Fibroblast of lung (primary cell): ENCODE measurements around the gene TBL1X. TPM values are rescaled to one million over a fixed set of nuclear protein-coding genes. Genes with fewer than 3 reads are reported as not detected.
A peak's percentile ranks its signal among the peaks of the same experiment; 100 is the strongest.

Experiments
- DNase-seq, 2 donors: peaks; one replicate each; pipeline versions ENCODE4 v3.0.0 to v3.0.0-alpha.2; 2010; ENCODE audit warnings: low read depth in 2 of 2
- H2AFZ ChIP-seq: 2 replicates; pipeline ENCODE4 v1.5.1; 2012; ENCODE audit warnings: low read length, control low read depth, inconsistent platforms
- H3K27ac ChIP-seq: 2 replicates; pipeline ENCODE4 v1.5.1; 2011; ENCODE audit warnings: low read length, control low read depth; ENCODE audit not compliant: insufficient read depth
- H3K27me3 ChIP-seq: 2 replicates; pipeline ENCODE4 v1.5.1; 2011; ENCODE audit warnings: mild to moderate bottlenecking, low read length; ENCODE audit not compliant: control insufficient read depth, insufficient read depth
- H3K36me3 ChIP-seq: 2 replicates; pipeline ENCODE4 v1.5.1; 2011; ENCODE audit warnings: low read length; ENCODE audit not compliant: control insufficient read depth, insufficient read depth
- H3K4me1 ChIP-seq: 2 replicates; pipeline ENCODE4 v1.5.1; 2011; ENCODE audit warnings: low read length; ENCODE audit not compliant: control insufficient read depth, insufficient read depth; ENCODE audit errors: extremely low read depth
- H3K4me2 ChIP-seq: 2 replicates; pipeline ENCODE4 v1.5.1; 2011; ENCODE audit warnings: low read length, control low read depth; ENCODE audit not compliant: insufficient read depth; ENCODE audit errors: extremely low read depth
- H3K4me3 ChIP-seq, 4 experiments: fragments of 200-600 bp in 1 of 4; sonication (generic) in 1 of 4; replicated peaks in 1 of 4; 2 replicates each; pipeline ENCODE4 v1.5.1; 2011 to 2016; ENCODE audit warnings: low read length in 4 of 4, low read depth in 3 of 4, mild to moderate bottlenecking in 3 of 4, control low read depth in 2 of 4, inconsistent platforms in 1 of 4, mixed read lengths in 1 of 4; ENCODE audit not compliant: insufficient read depth in 1 of 4; ENCODE audit errors: control extremely low read depth in 1 of 4
- H3K79me2 ChIP-seq: 2 replicates; pipeline ENCODE4 v1.5.1; 2012; ENCODE audit warnings: mild to moderate bottlenecking, low read length, inconsistent platforms; ENCODE audit not compliant: control insufficient read depth, insufficient read depth
- H3K9ac ChIP-seq: 2 replicates; pipeline ENCODE4 v1.5.1; 2011; ENCODE audit warnings: mild to moderate bottlenecking, low read length, control low read depth; ENCODE audit not compliant: insufficient read depth
- H3K9me3 ChIP-seq: 2 replicates; pipeline ENCODE4 v1.5.1; 2012; ENCODE audit warnings: low read depth, low read length; ENCODE audit not compliant: control insufficient read depth, insufficient read depth
- H4K20me1 ChIP-seq: 2 replicates; pipeline ENCODE4 v1.5.1; 2011; ENCODE audit warnings: low read length; ENCODE audit not compliant: control insufficient read depth, insufficient read depth; ENCODE audit errors: extremely low read depth
- EZH2 ChIP-seq: IDR thresholded peaks from 2 replicates; pipeline ENCODE4 v1.5.1; 2012; ENCODE audit warnings: low read length, control low read depth, mild to moderate bottlenecking; ENCODE audit errors: missing control alignments
- polyA plus RNA-seq, 2 donors: library from polyadenylated mRNA; depleted of rRNA in 1 of 2; stranded (reverse) in 1 of 2; unstranded in 1 of 2; fragments of >200 nt; gene quantifications; 2 replicates each; pipeline ENCODE4 v1.2.1, GENCODE V29; 2011 to 2012; ENCODE audit warnings: missing spikeins in 1 of 2
- total RNA-seq: library from RNA; depleted of rRNA; stranded (reverse); fragments of >200 nt; gene quantifications from 2 replicates; pipeline ENCODE4 v1.2.1, GENCODE V29; 2014
- TF ChIP-seq, protein P1 (sequence below), 2 donors: IDR thresholded peaks in 1 of 2; conservative IDR thresholded peaks in 1 of 2; 1 replicate in 1 of 2; 2 replicates in 1 of 2; pipeline ENCODE4 v1.5.1; 2011 to 2012; ENCODE audit warnings: low read length in 2 of 2, control low read depth in 1 of 2, inconsistent platforms in 1 of 2, low read depth in 1 of 2, mild to moderate bottlenecking in 1 of 2

The TBL1X gene
- total and polyA plus RNA-seq, 2 donors (not counting 1 experiment from before 2014, with no cell fraction given), result 25.8 to 29.4 TPM

GRCh38 chrX:9436812-9437211 is 28.0 kb upstream of the TBL1X start:
- no peaks in the 10 kb centered on the region for H3K9me3 ChIP-seq
- no peak overlapping the region for H3K4me3 ChIP-seq
- no peaks in the 10 kb centered on the region for H3K79me2 ChIP-seq
- TF ChIP-seq EZH2, result no peak
- TF ChIP-seq, protein P1, sequence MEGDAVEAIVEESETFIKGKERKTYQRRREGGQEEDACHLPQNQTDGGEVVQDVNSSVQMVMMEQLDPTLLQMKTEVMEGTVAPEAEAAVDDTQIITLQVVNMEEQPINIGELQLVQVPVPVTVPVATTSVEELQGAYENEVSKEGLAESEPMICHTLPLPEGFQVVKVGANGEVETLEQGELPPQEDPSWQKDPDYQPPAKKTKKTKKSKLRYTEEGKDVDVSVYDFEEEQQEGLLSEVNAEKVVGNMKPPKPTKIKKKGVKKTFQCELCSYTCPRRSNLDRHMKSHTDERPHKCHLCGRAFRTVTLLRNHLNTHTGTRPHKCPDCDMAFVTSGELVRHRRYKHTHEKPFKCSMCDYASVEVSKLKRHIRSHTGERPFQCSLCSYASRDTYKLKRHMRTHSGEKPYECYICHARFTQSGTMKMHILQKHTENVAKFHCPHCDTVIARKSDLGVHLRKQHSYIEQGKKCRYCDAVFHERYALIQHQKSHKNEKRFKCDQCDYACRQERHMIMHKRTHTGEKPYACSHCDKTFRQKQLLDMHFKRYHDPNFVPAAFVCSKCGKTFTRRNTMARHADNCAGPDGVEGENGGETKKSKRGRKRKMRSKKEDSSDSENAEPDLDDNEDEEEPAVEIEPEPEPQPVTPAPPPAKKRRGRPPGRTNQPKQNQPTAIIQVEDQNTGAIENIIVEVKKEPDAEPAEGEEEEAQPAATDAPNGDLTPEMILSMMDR (conservative IDR thresholded peaks at IDR 0.05 in 1 of 2, IDR thresholded peaks at IDR 0.05 in 1 of 2; ENCODE audit: low read depth in 1 of 2, low read length in 2 of 2), result no peak
- H3K9ac ChIP-seq, result no peak overlapping the region
- H3K36me3 ChIP-seq, result no peaks in the 10 kb centered on the region
- H4K20me1 ChIP-seq, result no peaks in the 10 kb centered on the region
- no peak for DNase-seq
- H3K27me3 ChIP-seq, result no peaks in the 10 kb centered on the region
- H3K4me1 ChIP-seq, result no peaks in the 10 kb centered on the region
- no peak overlapping the region for H2AFZ ChIP-seq
- H3K27ac ChIP-seq, result no peak overlapping the region
- no peak overlapping the region for H3K4me2 ChIP-seq

GRCh38 chrX:9438933-9439494 is 25.8 kb upstream of the TBL1X start:
- no peak for TF ChIP-seq EZH2
- TF ChIP-seq, protein P1 (conservative IDR thresholded peaks at IDR 0.05 in 1 of 2, IDR thresholded peaks at IDR 0.05 in 1 of 2; ENCODE audit: low read depth in 1 of 2, low read length in 2 of 2), result no peak
- Histone ChIP-seq H3K4me3 (no peak overlapping the region), H4K20me1 (no peaks in the 10 kb centered on the region), H3K9ac (no peak overlapping the region), H3K4me1 (no peaks in the 10 kb centered on the region), H3K36me3 (no peaks in the 10 kb centered on the region), H3K9me3 (no peaks in the 10 kb centered on the region), H3K4me2 (no peak overlapping the region), H3K27me3 (no peaks in the 10 kb centered on the region), H3K27ac (no peak overlapping the region), H2AFZ (no peak overlapping the region), H3K79me2 (no peaks in the 10 kb centered on the region)
- peak in 1 of 2 donors; percentile 13 for DNase-seq

- H2AFZ ChIP-seq, result no peak overlapping the region
- no peaks in the 10 kb centered on the region for H3K9me3 ChIP-seq
- no peaks in the 10 kb centered on the region for H3K27me3 ChIP-seq
- no peaks in the 10 kb centered on the region for H4K20me1 ChIP-seq
- H3K9ac ChIP-seq, result no peak overlapping the region
- no peaks in the 10 kb centered on the region for H3K79me2 ChIP-seq
- no peak overlapping the region for H3K27ac ChIP-seq
- no peak for TF ChIP-seq EZH2
- TF ChIP-seq, protein P1 (conservative IDR thresholded peaks at IDR 0.05 in 1 of 2, IDR thresholded peaks at IDR 0.05 in 1 of 2; ENCODE audit: low read depth in 1 of 2, low read length in 2 of 2), result no peak
- DNase-seq, result no peak
- no peak overlapping the region for H3K4me3 ChIP-seq
- H3K36me3 ChIP-seq, result no peaks in the 10 kb centered on the region
- H3K4me2 ChIP-seq, result no peak overlapping the region
- H3K4me1 ChIP-seq, result no peaks in the 10 kb centered on the region
These were observed 24.6 kb upstream of the TBL1X start for GRCh38 chrX:9440116-9440844.
